Measurements from ENCODE around the gene FRS3.
A peak's percentile ranks its signal among the peaks of the same experiment; 100 is the strongest.

The FRS3 gene

GRCh38 chr6:41740366-41741162 is 39.1 kb downstream of the FRS3 start:
- no peak for DNase-seq

- DNase-seq, result no peak
These were observed 40.7 kb downstream of the FRS3 start for GRCh38 chr6:41739041-41739440.

GRCh38 chr6:41737591-41738130 is 42.0 kb downstream of the FRS3 start:
- no peak for DNase-seq

- no peak for DNase-seq
These were observed 42.7 kb downstream of the FRS3 start for GRCh38 chr6:41736800-41737555.

- no peak for DNase-seq
These were observed 43.4 kb downstream of the FRS3 start for GRCh38 chr6:41736186-41736733.

- peak; percentile 93 for DNase-seq
These were observed 44.1 kb downstream of the FRS3 start, which contains the start of gene TFEB for GRCh38 chr6:41735427-41736185. Gene TFEB (minus strand): TSS chr6:41735608. CDS start chr6:41691213, 44,395 bp downstream.

- DNase-seq, result peak; percentile 61
These were observed 44.9 kb downstream of the FRS3 start for GRCh38 chr6:41734666-41735426.

- DNase-seq, result peak; percentile 73
These were observed 45.7 kb downstream of the FRS3 start for GRCh38 chr6:41733707-41734665.

GRCh38 chr6:41733360-41733706 is 46.4 kb downstream of the FRS3 start:
- no peak for DNase-seq

- DNase-seq, result peak; percentile 31
These were observed 46.9 kb downstream of the FRS3 start for GRCh38 chr6:41732591-41733359.

- no peak for DNase-seq
These were observed 47.6 kb downstream of the FRS3 start for GRCh38 chr6:41732149-41732548.

- no peak for DNase-seq
These were observed 48.1 kb downstream of the FRS3 start for GRCh38 chr6:41731561-41732086.

- no peak for DNase-seq
These were observed 48.9 kb downstream of the FRS3 start for GRCh38 chr6:41730531-41731436.

- no peak for DNase-seq
These were observed 50.1 kb downstream of the FRS3 start for GRCh38 chr6:41729624-41730023.

- no peak for DNase-seq
These were observed 50.7 kb downstream of the FRS3 start for GRCh38 chr6:41728954-41729353.

GRCh38 chr6:41728073-41728936 is 51.4 kb downstream of the FRS3 start:
- no peak for DNase-seq

- DNase-seq, result no peak
These were observed 52.0 kb downstream of the FRS3 start for GRCh38 chr6:41727705-41728072.

GRCh38 chr6:41726876-41727275 is 52.8 kb downstream of the FRS3 start:
- no peak for DNase-seq

Data from RPMI8226 (cell line).